Activated CD4-positive, alpha-beta memory T cell treated with anti-CD3 and anti-CD28 coated beads for 36 hours (primary cell): ENCODE measurements around the gene NAV2. TPM values are rescaled to one million over a fixed set of nuclear protein-coding genes. Genes with fewer than 3 reads are reported as not detected.

Experiments used
- CTCF ChIA-PET: fragments of 350-600 bp; sonication (Branson Sonifier 250); formaldehyde crosslinking; loops from one replicate; lab custom pipeline; 2021; ENCODE audit warnings: antibody characterized with exemption, inconsistent platforms; lab: Charles Lee
- POLR2A ChIA-PET: fragments of 350-600 bp; sonication (Branson Sonifier 250); formaldehyde crosslinking; loops from one replicate; lab custom pipeline; 2021; ENCODE audit warnings: antibody characterized with exemption; lab: Charles Lee
- DNase-seq: peaks from one replicate; pipeline ENCODE4 v3.0.0-alpha.2; 2020
- H3K27ac Mint-ChIP-seq: one replicate; pipeline ENCODE4 v1.8.0; 2021; ENCODE audit warnings: mixed read lengths
- H3K27me3 Mint-ChIP-seq: one replicate; pipeline ENCODE4 v1.8.0; 2021; ENCODE audit warnings: mixed read lengths
- H3K36me3 Mint-ChIP-seq: one replicate; pipeline ENCODE4 v1.8.0; 2021; ENCODE audit warnings: mixed read lengths
- H3K4me1 Mint-ChIP-seq: one replicate; pipeline ENCODE4 v1.8.0; 2021; ENCODE audit warnings: low read depth, mixed read lengths
- H3K4me3 Mint-ChIP-seq: one replicate; pipeline ENCODE4 v1.8.0; 2021; ENCODE audit warnings: mild to moderate bottlenecking, mixed read lengths
- H3K9me3 Mint-ChIP-seq: one replicate; pipeline ENCODE4 v1.8.0; 2021; ENCODE audit warnings: mixed read lengths
- intact Hi-C: fragments of 100-400 bp; cut with micrococcal nuclease; formaldehyde crosslinking; loops from one replicate; pipeline ENCODE4 v1.15.1; 2023
- total RNA-seq, 2 experiments: library from RNA; stranded (reverse); gene quantifications; one replicate each; pipeline ENCODE4 v1.2.3, GENCODE V29; 2021

Gene NAV2
- total RNA-seq, 2 experiments from 2014 or later, result 0.75 to 0.86 TPM

- peaks cover 10% of the 10 kb centered on the region for H3K27me3 Mint-ChIP-seq
- DNase-seq, result no peak
- intact Hi-C loops, result no loop called here
- no peaks in the 10 kb centered on the region for H3K36me3 Mint-ChIP-seq
- no peak overlapping the region for H3K4me3 Mint-ChIP-seq
- ChIA-PET POLR2A (no interaction called here), CTCF (no interaction called here)
- no peaks in the 10 kb centered on the region for H3K4me1 Mint-ChIP-seq
- H3K27ac Mint-ChIP-seq, result no peak overlapping the region
- H3K9me3 Mint-ChIP-seq, result no peaks in the 10 kb centered on the region
Observed at GRCh38 chr11:19819148-19819547, 106.5 kb downstream of the NAV2 start.

DNA sequence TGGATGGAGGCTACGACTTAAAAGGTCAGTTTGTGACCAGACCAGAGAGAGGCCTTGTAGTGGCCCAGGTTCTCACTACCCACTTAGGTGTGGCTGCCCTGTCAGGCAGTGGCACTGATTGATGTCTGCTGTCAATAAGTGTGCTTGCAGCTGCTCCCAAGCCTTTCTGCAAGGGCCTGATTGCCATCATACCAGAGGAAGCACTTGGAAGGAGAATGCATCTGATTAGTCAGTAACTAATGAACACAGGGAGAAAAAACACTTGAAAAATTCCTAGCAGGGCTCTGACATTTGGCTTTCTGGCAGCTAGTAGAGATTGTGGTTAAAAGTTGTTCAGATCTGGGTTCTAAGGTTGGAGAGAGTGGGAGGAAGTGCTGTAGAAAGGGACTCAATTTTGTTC is 107.5 kb downstream of the NAV2 start:
- no peak overlapping the region for H3K27ac Mint-ChIP-seq
- no peaks in the 10 kb centered on the region for H3K36me3 Mint-ChIP-seq

DNA sequence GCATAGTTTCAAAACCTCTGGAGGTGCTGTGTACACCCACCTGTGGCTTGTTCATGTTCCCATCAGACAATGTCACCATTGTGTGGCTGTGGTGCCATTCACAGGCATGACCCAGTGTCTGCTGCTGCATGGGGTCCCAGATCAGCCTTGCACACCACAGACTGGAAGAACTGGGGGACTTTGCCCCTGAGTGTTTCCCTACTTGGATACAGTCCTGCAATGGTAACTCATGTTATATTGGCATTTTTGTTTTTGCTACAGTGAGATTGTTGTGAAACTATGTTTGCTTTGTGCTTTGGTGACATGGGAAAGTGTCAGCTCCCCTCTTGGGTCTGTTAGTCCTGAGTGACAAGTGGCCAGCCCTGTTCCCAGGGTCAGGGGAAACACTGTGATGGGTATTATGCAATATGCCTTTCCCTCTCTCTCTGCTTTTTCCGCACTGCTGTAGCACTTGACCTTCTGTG is 108.8 kb downstream of the NAV2 start:
- POLR2A ChIA-PET, result no interaction called here
- H3K36me3 Mint-ChIP-seq, result no peaks in the 10 kb centered on the region

More for the DNA sequence above, 107.5 kb downstream of the NAV2 start:
- Mint-ChIP-seq H3K27me3 (peaks cover 10% of the 10 kb centered on the region), H3K9me3 (no peaks in the 10 kb centered on the region), H3K4me3 (no peak overlapping the region), H3K4me1 (no peaks in the 10 kb centered on the region)
- DNase-seq, result no peak
- ChIA-PET CTCF (no interaction called here), POLR2A (no interaction called here)
- intact Hi-C loops, result no loop called here

DNA sequence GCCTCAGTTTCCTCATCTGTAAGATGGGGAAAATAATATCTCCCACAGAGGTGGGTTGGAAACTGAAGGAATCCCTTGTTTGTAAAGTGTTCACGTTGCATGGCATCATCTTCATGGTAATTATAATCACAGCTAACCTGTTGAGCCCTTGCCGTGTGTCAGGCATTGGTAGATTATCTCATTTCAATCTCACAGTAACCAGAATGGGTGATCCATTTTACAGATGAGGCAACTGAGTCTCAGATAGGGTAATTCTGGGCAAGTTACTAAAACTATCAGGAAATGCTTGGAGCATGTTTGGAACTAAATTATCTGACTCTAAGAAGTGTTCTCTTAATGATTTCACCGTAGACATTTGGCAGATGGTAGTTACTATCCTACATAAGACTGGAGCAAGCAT is 109.4 kb downstream of the NAV2 start:
- POLR2A ChIA-PET, result no interaction called here
- H3K36me3 Mint-ChIP-seq, result no peaks in the 10 kb centered on the region
- intact Hi-C loops, result no loop called here
- no peaks in the 10 kb centered on the region for H3K9me3 Mint-ChIP-seq
- H3K27ac Mint-ChIP-seq, result no peak overlapping the region
- peaks cover 10% of the 10 kb centered on the region for H3K27me3 Mint-ChIP-seq
- no peaks in the 10 kb centered on the region for H3K4me1 Mint-ChIP-seq
- H3K4me3 Mint-ChIP-seq, result no peak overlapping the region
- CTCF ChIA-PET, result no interaction called here
- no peak for DNase-seq

More for the DNA sequence above, 108.8 kb downstream of the NAV2 start:
- intact Hi-C loops, result no loop called here
- peaks cover 10% of the 10 kb centered on the region for H3K27me3 Mint-ChIP-seq
- H3K27ac Mint-ChIP-seq, result no peak overlapping the region
- H3K4me1 Mint-ChIP-seq, result no peaks in the 10 kb centered on the region
- H3K9me3 Mint-ChIP-seq, result no peaks in the 10 kb centered on the region
- H3K4me3 Mint-ChIP-seq, result no peak overlapping the region
- DNase-seq, result no peak
- CTCF ChIA-PET, result no interaction called here

DNA sequence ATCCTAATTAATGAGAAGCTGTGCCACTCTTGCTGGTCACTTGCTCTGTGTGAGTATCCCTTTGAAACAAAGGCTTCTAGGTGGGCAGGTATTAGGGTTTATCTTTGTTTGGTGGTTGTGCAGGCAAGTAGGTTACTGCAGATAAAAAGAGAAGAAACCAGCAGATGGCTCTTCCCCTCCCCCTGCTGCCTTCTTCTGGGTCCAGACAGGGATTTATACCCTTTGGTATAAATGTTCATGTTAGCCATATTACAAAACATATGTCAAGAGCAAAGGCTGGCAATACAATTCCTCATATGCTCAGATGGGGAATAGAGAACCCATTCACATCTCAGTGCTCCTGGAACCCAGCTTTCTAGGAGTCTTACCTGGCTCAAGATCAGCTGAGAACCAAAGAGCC is 109.9 kb downstream of the NAV2 start:
- H3K36me3 Mint-ChIP-seq, result no peaks in the 10 kb centered on the region
- no peak for DNase-seq
- peaks cover 10% of the 10 kb centered on the region for H3K27me3 Mint-ChIP-seq
- H3K27ac Mint-ChIP-seq, result no peak overlapping the region
- ChIA-PET POLR2A (no interaction called here), CTCF (no interaction called here)
- H3K4me1 Mint-ChIP-seq, result no peaks in the 10 kb centered on the region
- intact Hi-C loops, result no loop called here
- no peaks in the 10 kb centered on the region for H3K9me3 Mint-ChIP-seq
- no peak overlapping the region for H3K4me3 Mint-ChIP-seq

- H3K27me3 Mint-ChIP-seq, result peaks cover 6% of the 10 kb centered on the region
- H3K36me3 Mint-ChIP-seq, result no peaks in the 10 kb centered on the region
- intact Hi-C loops, result no loop called here
- no peaks in the 10 kb centered on the region for H3K4me1 Mint-ChIP-seq
- CTCF ChIA-PET, result interaction anchor here (1.1 kb wide), 1 partner anchor 84 kb away, joined by 3 read pairs; no protein-coding TSS in a partner anchor
- H3K27ac Mint-ChIP-seq, result no peak overlapping the region
- POLR2A ChIA-PET, result no interaction called here
- H3K4me3 Mint-ChIP-seq, result no peak overlapping the region
- DNase-seq, result no peak
- no peaks in the 10 kb centered on the region for H3K9me3 Mint-ChIP-seq
Observed at GRCh38 chr11:19826606-19827005, 114.0 kb downstream of the NAV2 start.

DNA sequence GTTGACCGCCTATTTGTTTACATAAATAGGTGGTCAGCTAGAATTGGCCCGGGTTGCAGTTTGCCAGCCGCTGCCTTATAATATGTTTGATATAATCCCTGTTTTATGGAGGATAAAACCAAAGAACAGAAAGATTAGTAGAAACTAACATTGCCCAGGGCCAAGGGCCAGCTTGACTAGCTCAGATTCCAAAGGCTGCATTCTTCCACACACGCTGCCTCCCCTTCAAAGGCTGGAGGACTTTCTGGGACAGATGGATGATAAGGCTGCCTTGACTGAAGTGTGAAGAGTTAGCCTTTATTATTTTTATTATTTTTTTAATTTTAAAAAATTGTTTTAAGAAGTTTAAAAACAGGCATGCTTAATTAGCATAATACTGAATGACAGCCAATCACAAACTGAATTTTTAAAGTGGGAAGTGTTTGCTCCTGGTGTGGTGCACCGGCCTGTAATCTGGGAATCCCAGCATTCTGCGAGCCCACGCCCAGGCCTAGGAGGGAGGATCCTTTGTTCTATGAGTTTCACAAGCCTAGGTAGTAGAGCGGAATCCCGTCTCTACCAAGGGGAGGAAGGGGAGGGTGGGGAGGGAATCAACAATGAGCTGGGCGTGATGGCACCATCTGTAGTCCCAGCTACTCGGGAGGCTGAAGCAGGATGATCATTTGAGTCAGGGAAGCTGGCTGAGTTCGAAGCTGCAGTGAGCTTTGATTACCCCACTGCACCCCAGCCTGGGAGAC is 114.9 kb downstream of the NAV2 start:
- Mint-ChIP-seq H3K4me1 (no peaks in the 10 kb centered on the region), H3K27me3 (no peaks in the 10 kb centered on the region), H3K27ac (no peak overlapping the region), H3K36me3 (no peaks in the 10 kb centered on the region), H3K4me3 (no peak overlapping the region), H3K9me3 (no peaks in the 10 kb centered on the region)
- intact Hi-C loops, result no loop called here
- ChIA-PET POLR2A (no interaction called here), CTCF (no interaction called here)
- DNase-seq, result no peak

DNA sequence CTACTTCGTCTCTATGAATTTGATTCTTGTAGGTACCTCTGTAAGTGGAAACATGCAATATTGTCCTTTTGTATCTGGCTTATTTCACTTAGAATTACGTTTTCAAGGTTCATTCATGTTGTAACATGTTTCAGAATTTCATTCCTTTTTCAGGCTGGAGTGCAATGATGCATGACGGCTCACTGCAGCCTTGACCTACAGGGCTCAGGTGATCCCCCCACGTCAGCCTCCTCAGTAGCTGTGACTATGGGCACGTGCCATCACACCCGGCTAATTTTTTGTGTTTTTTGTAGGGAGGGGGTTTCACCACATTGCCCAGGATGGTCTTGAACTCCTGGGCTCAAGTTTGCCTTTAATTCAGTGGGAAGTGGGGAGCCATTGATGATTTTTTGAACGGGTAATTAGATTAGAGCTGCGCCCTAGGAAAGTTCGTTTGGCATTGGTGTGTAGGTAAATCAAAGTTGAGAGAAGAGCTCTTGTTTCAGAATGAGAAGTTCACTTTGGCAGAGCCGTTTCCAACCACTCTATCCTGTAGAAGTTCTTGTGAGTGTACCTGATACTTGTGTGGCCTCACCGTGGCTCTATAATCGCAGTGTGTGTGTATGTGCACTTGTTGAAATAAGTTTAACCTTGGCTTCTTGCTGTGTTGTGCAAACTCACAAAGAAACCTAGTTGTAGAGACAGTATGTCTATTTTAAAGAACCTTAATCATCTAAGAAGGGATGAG is 115.9 kb downstream of the NAV2 start:
- H3K4me3 Mint-ChIP-seq, result no peak overlapping the region
- CTCF ChIA-PET, result no interaction called here
- intact Hi-C loops, result no loop called here
- no peaks in the 10 kb centered on the region for H3K36me3 Mint-ChIP-seq
- H3K27me3 Mint-ChIP-seq, result no peaks in the 10 kb centered on the region
- H3K27ac Mint-ChIP-seq, result no peak overlapping the region
- POLR2A ChIA-PET, result no interaction called here
- H3K4me1 Mint-ChIP-seq, result no peaks in the 10 kb centered on the region
- DNase-seq, result no peak
- H3K9me3 Mint-ChIP-seq, result no peaks in the 10 kb centered on the region

GRCh38 chr11:19829109-19829837 is 116.6 kb downstream of the NAV2 start:
- Mint-ChIP-seq H3K27ac (no peak overlapping the region), H3K36me3 (no peaks in the 10 kb centered on the region), H3K4me1 (no peaks in the 10 kb centered on the region), H3K4me3 (no peak overlapping the region), H3K27me3 (no peaks in the 10 kb centered on the region), H3K9me3 (no peaks in the 10 kb centered on the region)
- no peak for DNase-seq
- POLR2A ChIA-PET, result no interaction called here
- CTCF ChIA-PET, result no interaction called here
- intact Hi-C loops, result no loop called here

- no peak for DNase-seq
- Mint-ChIP-seq H3K4me1 (no peaks in the 10 kb centered on the region), H3K4me3 (no peak overlapping the region), H3K27me3 (no peaks in the 10 kb centered on the region), H3K27ac (no peak overlapping the region), H3K36me3 (no peaks in the 10 kb centered on the region), H3K9me3 (no peaks in the 10 kb centered on the region)
- CTCF ChIA-PET, result no interaction called here
- POLR2A ChIA-PET, result no interaction called here
- intact Hi-C loops, result no loop called here
Observed at GRCh38 chr11:19832086-19832750, 119.6 kb downstream of the NAV2 start.

DNA sequence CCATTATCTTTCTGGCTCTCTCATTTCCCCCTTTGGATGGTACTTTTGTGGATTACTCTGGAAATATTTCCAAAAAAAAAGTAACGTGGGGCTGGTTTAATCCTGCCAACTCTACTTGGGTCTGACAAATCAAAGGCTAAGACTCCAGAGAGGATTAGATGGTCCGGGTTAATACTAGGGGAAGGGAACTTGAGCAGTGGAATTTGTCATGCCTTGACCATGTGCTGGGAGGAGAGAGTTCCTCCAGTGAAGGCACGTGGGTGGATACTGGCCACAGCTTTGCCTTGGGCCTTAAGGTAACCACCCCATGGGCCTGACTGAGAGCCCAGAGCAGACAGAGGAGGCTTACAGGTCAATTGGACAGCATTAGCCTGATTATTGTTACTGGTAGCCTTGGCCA is 120.3 kb downstream of the NAV2 start:
- Mint-ChIP-seq H3K36me3 (no peaks in the 10 kb centered on the region), H3K4me3 (no peak overlapping the region), H3K9me3 (no peaks in the 10 kb centered on the region), H3K4me1 (no peaks in the 10 kb centered on the region), H3K27ac (no peak overlapping the region), H3K27me3 (no peaks in the 10 kb centered on the region)
- POLR2A ChIA-PET, result no interaction called here
- CTCF ChIA-PET, result no interaction called here
- intact Hi-C loops, result no loop called here
- DNase-seq, result no peak

- Mint-ChIP-seq H3K27me3 (no peaks in the 10 kb centered on the region), H3K9me3 (no peaks in the 10 kb centered on the region), H3K4me3 (no peak overlapping the region), H3K27ac (no peak overlapping the region), H3K4me1 (no peaks in the 10 kb centered on the region), H3K36me3 (no peaks in the 10 kb centered on the region)
- DNase-seq, result no peak
- ChIA-PET CTCF (no interaction called here), POLR2A (no interaction called here)
- intact Hi-C loops, result no loop called here
Observed at GRCh38 chr11:19834771-19835170, 122.1 kb downstream of the NAV2 start.
